Kidney (tissue), 14 donors: ENCODE measurements around the gene PEAK1. TPM values are rescaled to one million over a fixed set of nuclear protein-coding genes. Genes with fewer than 3 reads are reported as not detected.

Experiments used
- DNase-seq, 5 donors: peaks; one replicate each; pipeline ENCODE4 v3.0.0-alpha.2; 2013 to 2020
- FAIRE-seq: peaks from 2 replicates; lab custom pipeline; 2012; peaks lifted over from hg19 to GRCh38; lab: Jason Lieb, UNC
- H3K27ac ChIP-seq, 2 donors: one replicate each; pipeline ENCODE4 v1.7.0; 2013; ENCODE audit warnings: low read depth in 2 of 2, low read length in 2 of 2, inconsistent platforms in 1 of 2
- H3K27me3 ChIP-seq: one replicate; pipeline ENCODE4 v1.7.1; 2013; ENCODE audit warnings: low read length, inconsistent platforms; ENCODE audit not compliant: control insufficient read depth, insufficient read depth
- H3K36me3 ChIP-seq, 3 donors: one replicate each; pipeline versions ENCODE4 v1.7.0 to v1.7.1; 2013; ENCODE audit warnings: low read length in 3 of 3, control low read depth in 1 of 3, inconsistent platforms in 1 of 3; ENCODE audit not compliant: insufficient read depth in 3 of 3, control insufficient read depth in 2 of 3
- H3K4me1 ChIP-seq, 3 donors: one replicate each; pipeline versions ENCODE4 v1.7.0 to v1.7.1; 2013; ENCODE audit warnings: low read length in 3 of 3, inconsistent platforms in 1 of 3, low read depth in 1 of 3; ENCODE audit not compliant: control insufficient read depth in 2 of 3, insufficient read depth in 2 of 3
- H3K4me3 ChIP-seq, 3 donors: one replicate each; pipeline versions ENCODE4 v1.7.0 to v1.8.1; 2013; ENCODE audit warnings: low read length in 3 of 3, control low read depth in 1 of 3, inconsistent platforms in 1 of 3
- H3K9ac ChIP-seq, 3 donors: one replicate each; pipeline versions ENCODE4 v1.7.0 to v1.7.1; 2013; ENCODE audit warnings: low read length in 3 of 3, control low read depth in 1 of 3, inconsistent platforms in 1 of 3
- H3K9me3 ChIP-seq, 3 donors: one replicate each; pipeline versions ENCODE4 v1.7.0 to v1.7.1; 2013; ENCODE audit warnings: low read length in 3 of 3, control low read depth in 1 of 3, inconsistent platforms in 1 of 3; ENCODE audit not compliant: control insufficient read depth in 2 of 3, insufficient read depth in 1 of 3
- CTCF ChIP-seq: IDR thresholded peaks from 3 replicates; pipeline ENCODE4 v1.5.1; 2012; ENCODE audit warnings: mild to moderate bottlenecking, moderate library complexity, borderline replicate concordance; ENCODE audit not compliant: insufficient read depth; ENCODE audit errors: extremely low read depth
- intact Hi-C: fragments of 100-400 bp; cut with DNase I; formaldehyde crosslinking; loops from one replicate; pipeline ENCODE4 v1.11.1; 2022
- polyA plus RNA-seq: library from polyadenylated mRNA; stranded (reverse); fragments of 350-450 nt; fragmentation: Illumina TruSeq; extraction: RNeasy Lipid Tissue Mini Kit (QIAGEN cat#74804); gene quantifications from one replicate; pipeline ENCODE4 v1.2.3, GENCODE V29; 2014; ENCODE audit warnings: low read depth, low replicate concordance; ENCODE audit not compliant: insufficient read depth
- total RNA-seq: library from RNA; stranded (reverse); fragmentation: NEBNext Ultra II Directional; extraction: Animal tissue kit (Norgen Biotek cat#: 25700); gene quantifications from one replicate; pipeline ENCODE4 v1.2.1, GENCODE V29; 2021
- donor health status: control.
- donor health status: control.
- donor health status: control.
- donor health status: control.
- donor health status: control.
- donor health status: DM: yes; HTN: yes; CAD: no.
- donor health status: Normal renal cell carcinoma (clear cell type).

PEAK1 gene
- total and polyA plus RNA-seq, 2 donors from 2014 or later: 2.9 to 50.3 TPM

GRCh38 chr15:77121599-77121998 is 298.3 kb downstream of the PEAK1 start:
- H3K27me3 ChIP-seq: no peaks in the 10 kb centered on the region
- H3K9me3 ChIP-seq: no peaks in the 10 kb centered on the region
- H3K36me3 ChIP-seq: no peaks in the 10 kb centered on the region
- no peaks in the 10 kb centered on the region for H3K4me1 ChIP-seq
- H3K27ac ChIP-seq: no peak overlapping the region
- no peak overlapping the region for H3K9ac ChIP-seq
- TF ChIP-seq CTCF: no peak
- no peak overlapping the region for H3K4me3 ChIP-seq
- no peak for DNase-seq
- intact Hi-C loops: no loop called here
- FAIRE-seq: no peak

- no peak for TF ChIP-seq CTCF
- H3K9ac ChIP-seq: no peak overlapping the region
- intact Hi-C loops: no loop called here
- H3K4me3 ChIP-seq: no peak overlapping the region
- DNase-seq (no peak), FAIRE-seq (no peak)
- H3K27ac ChIP-seq: no peak overlapping the region
- H3K36me3 ChIP-seq: no peaks in the 10 kb centered on the region
- no peaks in the 10 kb centered on the region for H3K9me3 ChIP-seq
- no peaks in the 10 kb centered on the region for H3K27me3 ChIP-seq
- no peaks in the 10 kb centered on the region for H3K4me1 ChIP-seq
Measured at GRCh38 chr15:77120576-77120975, 299.3 kb downstream of the PEAK1 start.

GRCh38 chr15:77119446-77119845 is 300.5 kb downstream of the PEAK1 start:
- TF ChIP-seq CTCF: no peak

GRCh38 chr15:77118882-77119321 is 301.0 kb downstream of the PEAK1 start:
- H3K4me1 ChIP-seq: no peaks in the 10 kb centered on the region
- no peak overlapping the region for H3K4me3 ChIP-seq
- intact Hi-C loops: loop anchor here (10.0 kb wide), 1 partner anchor 426 kb away; no protein-coding TSS in a partner anchor
- H3K27ac ChIP-seq: no peak overlapping the region
- peak; percentile 88 for TF ChIP-seq CTCF
- DNase-seq (peak in 3 of 5 donors; percentile 60 to 90 (median 83)), FAIRE-seq (no peak)
- H3K36me3 ChIP-seq: peaks cover 0 to 2% (median 0%) of the 10 kb centered on the region in 3 donors
- no peaks in the 10 kb centered on the region for H3K9me3 ChIP-seq
- no peaks in the 10 kb centered on the region for H3K27me3 ChIP-seq
- H3K9ac ChIP-seq: no peak overlapping the region

More at GRCh38 chr15:77119446-77119845, 300.5 kb downstream of the PEAK1 start:
- Histone ChIP-seq H3K4me1 (no peaks in the 10 kb centered on the region), H3K27me3 (no peaks in the 10 kb centered on the region), H3K9ac (no peak overlapping the region), H3K27ac (no peak overlapping the region), H3K4me3 (no peak overlapping the region), H3K9me3 (no peaks in the 10 kb centered on the region), H3K36me3 (no peaks in the 10 kb centered on the region)
- FAIRE-seq (no peak), DNase-seq (peak in 1 of 5 donors; percentile 14)
- intact Hi-C loops: loop anchor here (10.0 kb wide), 1 partner anchor 425 kb away; no protein-coding TSS in a partner anchor
